ENCODE results near the gene PAXIP1.

GRCh38 chr7:155002411-155003091, 373 bp downstream of the PAXIP1 start:
- TF ChIP-seq CTCF (IDR thresholded peaks at IDR 0.05) (no peak), POLR2AphosphoS5 (IDR thresholded peaks at IDR 0.05) (no peak)
